SU-DHL-6 (cell line): ENCODE results near the gene SPHKAP.

Experiments used
- H2AFZ ChIP-seq: fragments of 200-600 bp; sonication (generic); 2 replicates; pipeline ENCODE4 v1.6.1; 2014; ENCODE audit warnings: low read depth, mild to moderate bottlenecking, moderate library complexity, mixed read lengths, antibody characterized with exemption, low read length; ENCODE audit not compliant: severe bottlenecking
- H3F3A ChIP-seq: fragments of 200-600 bp; shearing (Covaris generic); 2 replicates; pipeline ENCODE4 v1.6.0; 2016; ENCODE audit warnings: antibody characterized with exemption, mild to moderate bottlenecking; ENCODE audit not compliant: insufficient read depth
- H3K27ac ChIP-seq: fragments of 200-600 bp; sonication (generic); 2 replicates; pipeline ENCODE4 v1.5.1; 2016; ENCODE audit warnings: low read depth, mild to moderate bottlenecking, low read length, moderate library complexity, mixed read lengths
- H3K27me3 ChIP-seq: fragments of 200-600 bp; sonication (generic), shearing (Covaris generic); 2 replicates; pipeline ENCODE4 v1.6.0; 2014; ENCODE audit warnings: mild to moderate bottlenecking, low read length
- H3K36me3 ChIP-seq: fragments of 200-600 bp; sonication (generic); 2 replicates; pipeline ENCODE4 v1.6.1; 2014; ENCODE audit warnings: mild to moderate bottlenecking, low read length, mixed read lengths
- H3K4me2 ChIP-seq: fragments of 300-600, 200-600 bp; shearing (Covaris generic), sonication (generic); 2 replicates; pipeline ENCODE4 v1.6.0; 2014; ENCODE audit warnings: low read length, low read depth, mild to moderate bottlenecking; ENCODE audit not compliant: poor library complexity, severe bottlenecking
- H3K4me3 ChIP-seq: fragments of 200-600 bp; sonication (generic); 2 replicates; pipeline ENCODE4 v1.5.1; 2014; ENCODE audit warnings: antibody characterized with exemption, low read length, mild to moderate bottlenecking, mixed read lengths; ENCODE audit not compliant: insufficient read depth, poor library complexity, severe bottlenecking
- H3K79me2 ChIP-seq: fragments of 200-600 bp; sonication (generic); 2 replicates; pipeline ENCODE4 v1.6.1; 2014; ENCODE audit warnings: mild to moderate bottlenecking, low read length, moderate library complexity; ENCODE audit not compliant: insufficient read depth
- H3K9ac ChIP-seq: fragments of 200-600 bp; sonication (generic); 2 replicates; pipeline ENCODE4 v1.7.0; 2014; ENCODE audit warnings: mild to moderate bottlenecking, low read length
- H3K9me2 ChIP-seq: fragments of 200-600 bp; sonication (generic); replicated peaks from 2 replicates; pipeline ENCODE4 v1.6.1; 2014; ENCODE audit warnings: low read length; ENCODE audit not compliant: insufficient read depth
- H3K9me3 ChIP-seq: fragments of 200-600 bp; sonication (generic); 2 replicates; pipeline ENCODE4 v1.6.1; 2014; ENCODE audit warnings: low read length, mixed read lengths; ENCODE audit not compliant: insufficient read depth
- H4K20me1 ChIP-seq: fragments of 200-600 bp; sonication (generic); 2 replicates; pipeline ENCODE4 v1.6.1; 2014; ENCODE audit warnings: low read depth, mild to moderate bottlenecking, antibody characterized with exemption, low read length, moderate library complexity, mixed read lengths
- EZH2phosphoT487 ChIP-seq: fragments of 200-600 bp; sonication (generic), shearing (Covaris generic); conservative IDR thresholded peaks from 2 replicates; pipeline ENCODE4 v1.6.1; 2018; ENCODE audit warnings: mild to moderate bottlenecking, antibody characterized with exemption, low read length, moderate library complexity, mixed read lengths
- TF ChIP-seq, protein P1 (sequence below): fragments of 200-600 bp; sonication (generic); IDR thresholded peaks from one replicate; pipeline ENCODE4 v1.5.1; 2017; ENCODE audit warnings: antibody characterized with exemption, mild to moderate bottlenecking, low read length, moderate library complexity; ENCODE audit not compliant: insufficient read depth, poor library complexity, severe bottlenecking

The SPHKAP gene

DNA sequence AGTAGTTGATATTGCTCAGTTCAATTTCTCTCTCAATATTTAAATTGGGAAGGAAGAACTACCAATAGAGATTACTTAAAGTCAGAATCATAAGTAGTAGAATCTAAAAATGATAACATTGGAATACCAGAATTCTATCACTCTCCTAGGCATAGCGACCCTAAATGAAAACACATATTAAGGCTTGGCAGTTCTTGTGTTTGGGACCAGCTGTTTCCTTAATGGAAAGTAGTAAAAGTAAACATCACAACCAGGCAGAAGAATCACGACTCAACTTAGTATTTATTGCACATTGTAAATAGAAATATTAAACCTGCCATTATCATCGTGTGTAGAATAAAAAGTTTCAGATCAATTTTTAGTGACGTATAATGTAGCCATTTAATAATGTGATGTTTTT, 117.5 kb downstream of the SPHKAP start:
- Histone ChIP-seq H3K27ac (no peak overlapping the region), H3K36me3 (no peaks in the 10 kb centered on the region), H3K4me2 (no peak overlapping the region), H2AFZ (no peak overlapping the region), H3K79me2 (no peaks in the 10 kb centered on the region), H3K4me3 (no peak overlapping the region), H4K20me1 (no peaks in the 10 kb centered on the region), H3K9me2 (no peaks in the 10 kb centered on the region), H3K9me3 (no peaks in the 10 kb centered on the region), H3F3A (no peaks in the 10 kb centered on the region), H3K27me3 (no peaks in the 10 kb centered on the region), H3K9ac (no peak overlapping the region)
- TF ChIP-seq EZH2phosphoT487: no peak
- TF ChIP-seq, protein P1, sequence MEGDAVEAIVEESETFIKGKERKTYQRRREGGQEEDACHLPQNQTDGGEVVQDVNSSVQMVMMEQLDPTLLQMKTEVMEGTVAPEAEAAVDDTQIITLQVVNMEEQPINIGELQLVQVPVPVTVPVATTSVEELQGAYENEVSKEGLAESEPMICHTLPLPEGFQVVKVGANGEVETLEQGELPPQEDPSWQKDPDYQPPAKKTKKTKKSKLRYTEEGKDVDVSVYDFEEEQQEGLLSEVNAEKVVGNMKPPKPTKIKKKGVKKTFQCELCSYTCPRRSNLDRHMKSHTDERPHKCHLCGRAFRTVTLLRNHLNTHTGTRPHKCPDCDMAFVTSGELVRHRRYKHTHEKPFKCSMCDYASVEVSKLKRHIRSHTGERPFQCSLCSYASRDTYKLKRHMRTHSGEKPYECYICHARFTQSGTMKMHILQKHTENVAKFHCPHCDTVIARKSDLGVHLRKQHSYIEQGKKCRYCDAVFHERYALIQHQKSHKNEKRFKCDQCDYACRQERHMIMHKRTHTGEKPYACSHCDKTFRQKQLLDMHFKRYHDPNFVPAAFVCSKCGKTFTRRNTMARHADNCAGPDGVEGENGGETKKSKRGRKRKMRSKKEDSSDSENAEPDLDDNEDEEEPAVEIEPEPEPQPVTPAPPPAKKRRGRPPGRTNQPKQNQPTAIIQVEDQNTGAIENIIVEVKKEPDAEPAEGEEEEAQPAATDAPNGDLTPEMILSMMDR: no peak

DNA sequence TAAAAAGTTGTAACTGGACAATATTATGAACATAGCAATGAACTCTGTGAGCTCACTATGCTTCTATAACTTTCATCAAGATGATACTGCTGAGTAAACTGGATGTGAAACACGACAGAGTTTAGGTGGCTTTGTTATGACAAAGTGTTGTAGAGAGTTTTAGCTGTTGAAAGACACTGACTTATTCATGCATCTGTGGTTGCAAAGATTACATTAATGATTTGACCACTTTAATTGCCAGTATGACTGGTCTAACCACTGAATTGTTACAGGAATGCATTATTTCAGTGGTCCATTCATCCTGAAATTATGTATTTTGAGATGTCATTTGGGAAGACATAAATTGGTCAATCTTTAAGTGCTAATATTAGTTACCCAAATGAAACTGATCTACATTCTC, 117.9 kb downstream of the SPHKAP start:
- Histone ChIP-seq H3K4me3 (no peak overlapping the region), H3K9me3 (no peaks in the 10 kb centered on the region), H3K9me2 (no peaks in the 10 kb centered on the region), H2AFZ (no peak overlapping the region), H3K27me3 (no peaks in the 10 kb centered on the region), H3K79me2 (no peaks in the 10 kb centered on the region), H3F3A (no peaks in the 10 kb centered on the region), H3K27ac (no peak overlapping the region), H3K9ac (no peak overlapping the region), H3K36me3 (no peaks in the 10 kb centered on the region), H4K20me1 (no peaks in the 10 kb centered on the region), H3K4me2 (no peak overlapping the region)
- no peak for TF ChIP-seq EZH2phosphoT487
- TF ChIP-seq, protein P1: no peak

DNA sequence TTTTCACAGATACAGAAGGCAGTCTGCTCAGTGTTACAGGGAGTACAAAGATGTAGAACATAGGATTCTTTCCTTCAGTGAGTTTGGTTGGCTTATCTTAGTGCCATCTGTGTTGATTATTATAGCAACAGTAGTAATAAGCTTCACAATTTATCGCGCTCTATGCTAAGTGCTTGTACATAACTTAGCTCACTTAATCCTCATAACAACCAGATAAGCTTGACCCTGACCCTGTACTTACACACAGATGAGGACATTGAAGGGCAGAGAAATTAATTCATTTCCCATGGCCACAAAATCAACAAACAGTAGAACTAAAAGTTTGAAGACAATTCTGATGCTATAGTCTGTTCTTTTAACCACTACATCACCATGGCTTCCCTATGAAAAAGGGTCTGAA, 121.8 kb downstream of the SPHKAP start:
- no peak overlapping the region for H3K9ac ChIP-seq
- no peak overlapping the region for H3K4me2 ChIP-seq
- no peaks in the 10 kb centered on the region for H3K79me2 ChIP-seq
- no peak overlapping the region for H3K4me3 ChIP-seq
- H3F3A ChIP-seq: no peaks in the 10 kb centered on the region
- H4K20me1 ChIP-seq: no peaks in the 10 kb centered on the region
- H2AFZ ChIP-seq: no peak overlapping the region
- TF ChIP-seq, protein P1: no peak
- no peaks in the 10 kb centered on the region for H3K36me3 ChIP-seq
- H3K9me3 ChIP-seq: no peaks in the 10 kb centered on the region
- H3K27me3 ChIP-seq: no peaks in the 10 kb centered on the region
- no peak overlapping the region for H3K27ac ChIP-seq
- no peaks in the 10 kb centered on the region for H3K9me2 ChIP-seq
